ENCODE measurements around the gene GOLGA6L9.
"Not testable (repeated sequence)": the region's sequence is repeated elsewhere in the genome, so short reads cannot be mapped to it uniquely, and the experiment has no call there.

The GOLGA6L9 gene, protein sequence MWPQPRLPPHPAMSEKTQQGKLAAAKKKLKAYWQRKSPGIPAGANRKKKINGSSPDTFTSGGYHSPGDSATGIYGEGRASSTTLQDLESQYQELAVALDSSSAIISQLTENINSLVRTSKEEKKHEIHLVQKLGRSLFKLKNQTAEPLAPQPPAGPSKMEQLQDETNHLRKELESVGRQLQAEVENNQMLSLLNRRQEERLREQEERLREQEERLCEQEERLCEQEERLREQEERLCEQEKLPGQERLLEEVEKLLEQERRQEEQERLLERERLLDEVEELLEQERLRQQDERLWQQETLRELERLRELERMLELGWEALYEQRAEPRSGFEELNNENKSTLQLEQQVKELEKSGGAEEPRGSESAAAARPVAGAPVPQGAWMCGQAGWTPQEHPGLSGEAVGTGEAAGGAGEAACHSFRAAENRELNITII

DNA sequence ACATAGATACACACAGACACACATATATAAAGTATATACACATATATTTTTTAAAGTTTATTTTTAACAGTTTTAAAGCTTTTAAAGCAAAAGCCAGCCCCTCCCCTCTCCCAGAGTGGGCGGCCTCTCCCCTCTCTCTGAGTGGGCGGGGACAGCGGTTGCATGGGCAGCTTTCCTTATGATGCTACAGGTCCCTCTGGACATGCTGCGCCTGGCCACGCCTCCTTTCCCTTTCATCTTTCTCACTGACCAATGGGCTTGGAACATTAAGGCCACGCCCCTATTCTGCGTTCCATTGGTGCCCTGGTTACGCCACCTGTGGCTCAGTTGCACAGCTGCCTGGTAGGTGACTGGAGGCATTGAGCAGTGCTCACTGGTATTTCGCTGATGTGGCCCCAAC is at the start of gene GOLGA6L9:
GOLGA6L9 (plus strand) TSS at position 124 of the 400 bp plus-strand sequence; CDS start at position 388, 264 bp downstream.
- not testable (repeated sequence) for H3K27ac ChIP-seq (ENCODE audit: low read length); H3K9ac ChIP-seq (ENCODE audit: low read length in 2 of 2); H3K27me3 ChIP-seq (ENCODE audit: control insufficient read depth in 1 of 2, insufficient read depth in 2 of 2, low read length in 2 of 2); H3K4me1 ChIP-seq (ENCODE audit: control insufficient read depth, insufficient read depth, low read length); H3K9me3 ChIP-seq (ENCODE audit: control insufficient read depth in 2 of 2, low read length in 2 of 2); H3K4me3 ChIP-seq (ENCODE audit: low read length in 2 of 2); H3K36me3 ChIP-seq (ENCODE audit: control insufficient read depth in 2 of 2, insufficient read depth in 2 of 2, low read length in 2 of 2)

DNA sequence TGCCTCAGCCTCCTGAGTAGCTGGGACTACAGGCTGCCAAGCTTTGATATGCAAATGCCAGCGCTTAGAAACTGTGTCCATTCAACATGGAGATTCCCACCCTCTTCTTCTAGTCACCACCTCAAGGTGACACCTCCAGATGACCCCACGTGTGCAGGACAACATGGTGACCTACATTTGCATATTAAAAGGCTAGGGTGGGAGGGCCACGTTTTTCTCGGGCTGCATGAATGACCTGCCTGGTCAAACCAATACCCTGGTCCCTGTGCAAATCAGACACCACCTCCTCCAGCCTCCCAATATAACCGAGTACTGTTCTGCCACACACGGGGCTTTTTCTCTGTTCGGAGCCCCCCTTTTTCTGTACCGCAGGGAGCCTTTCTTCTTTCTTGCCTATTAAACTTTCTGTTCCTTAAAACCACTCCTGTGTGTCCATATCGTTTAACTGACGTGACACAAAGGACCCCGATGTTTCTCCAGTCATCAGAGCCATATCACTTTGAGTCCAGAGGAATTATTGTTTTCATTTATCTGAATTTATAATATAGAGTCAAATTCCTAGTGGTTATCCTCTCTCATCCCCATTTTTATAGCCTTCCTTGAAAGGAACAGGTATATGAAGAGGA is 48.2 kb upstream of the GOLGA6L9 start:
- H3K9me3 ChIP-seq (ENCODE audit: control insufficient read depth in 2 of 2, low read length in 2 of 2); H3K27me3 ChIP-seq (ENCODE audit: control insufficient read depth in 1 of 2, insufficient read depth in 2 of 2, low read length in 2 of 2); H3K4me1 ChIP-seq (ENCODE audit: control insufficient read depth, insufficient read depth, low read length); H3K27ac ChIP-seq (ENCODE audit: low read length); H3K9ac ChIP-seq (ENCODE audit: low read length in 2 of 2); H3K4me3 ChIP-seq (ENCODE audit: low read length in 2 of 2); H3K36me3 ChIP-seq (ENCODE audit: control insufficient read depth in 2 of 2, insufficient read depth in 2 of 2, low read length in 2 of 2): not testable (repeated sequence)

DNA sequence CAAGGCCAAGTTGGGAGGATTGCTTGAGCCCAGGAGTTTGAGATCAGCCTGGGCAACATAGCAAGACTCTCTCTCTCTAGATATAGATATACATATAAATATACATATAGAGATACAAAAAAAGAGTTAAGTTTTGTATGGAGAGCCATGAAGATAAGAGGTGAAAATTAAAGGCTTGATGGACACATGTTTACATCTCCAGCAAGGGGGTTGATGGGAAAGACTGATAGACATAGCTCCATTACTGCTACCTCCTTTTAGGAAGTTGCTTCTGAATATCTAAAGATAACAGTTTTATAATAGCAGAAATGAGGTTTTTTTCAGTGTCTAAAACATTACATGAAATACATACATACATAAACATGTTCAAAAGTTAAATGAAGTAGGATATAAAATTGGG is 42.4 kb upstream of the GOLGA6L9 start:
- H3K27ac ChIP-seq (ENCODE audit: low read length); H3K4me3 ChIP-seq (ENCODE audit: low read length in 2 of 2); H3K27me3 ChIP-seq (ENCODE audit: control insufficient read depth in 1 of 2, insufficient read depth in 2 of 2, low read length in 2 of 2); H3K9me3 ChIP-seq (ENCODE audit: control insufficient read depth in 2 of 2, low read length in 2 of 2); H3K4me1 ChIP-seq (ENCODE audit: control insufficient read depth, insufficient read depth, low read length); H3K36me3 ChIP-seq (ENCODE audit: control insufficient read depth in 2 of 2, insufficient read depth in 2 of 2, low read length in 2 of 2); H3K9ac ChIP-seq (ENCODE audit: low read length in 2 of 2): not testable (repeated sequence)

DNA sequence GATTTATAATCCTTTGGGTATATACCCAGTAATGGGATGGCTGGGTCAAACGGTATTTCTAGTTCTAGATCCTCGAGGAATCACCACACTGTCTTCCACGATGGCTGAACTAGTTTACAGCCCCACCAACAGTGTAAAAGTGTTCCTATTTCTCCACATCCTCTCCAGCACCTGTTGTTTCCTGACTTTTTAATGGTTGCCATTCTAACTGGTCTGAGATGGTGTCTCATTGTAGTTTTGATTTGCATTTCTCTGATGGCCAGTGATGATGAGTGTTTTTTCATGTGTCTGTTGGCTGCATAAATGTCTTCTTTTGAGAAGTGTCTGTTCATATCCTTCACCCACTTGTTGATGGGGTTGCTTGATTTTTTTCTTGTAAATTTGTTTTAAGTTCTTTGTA is 39.5 kb upstream of the GOLGA6L9 start:
- not testable (repeated sequence) for H3K27me3 ChIP-seq (ENCODE audit: control insufficient read depth in 1 of 2, insufficient read depth in 2 of 2, low read length in 2 of 2); H3K36me3 ChIP-seq (ENCODE audit: control insufficient read depth in 2 of 2, insufficient read depth in 2 of 2, low read length in 2 of 2); H3K9me3 ChIP-seq (ENCODE audit: control insufficient read depth in 2 of 2, low read length in 2 of 2); H3K27ac ChIP-seq (ENCODE audit: low read length); H3K4me3 ChIP-seq (ENCODE audit: low read length in 2 of 2); H3K4me1 ChIP-seq (ENCODE audit: control insufficient read depth, insufficient read depth, low read length); H3K9ac ChIP-seq (ENCODE audit: low read length in 2 of 2)

DNA sequence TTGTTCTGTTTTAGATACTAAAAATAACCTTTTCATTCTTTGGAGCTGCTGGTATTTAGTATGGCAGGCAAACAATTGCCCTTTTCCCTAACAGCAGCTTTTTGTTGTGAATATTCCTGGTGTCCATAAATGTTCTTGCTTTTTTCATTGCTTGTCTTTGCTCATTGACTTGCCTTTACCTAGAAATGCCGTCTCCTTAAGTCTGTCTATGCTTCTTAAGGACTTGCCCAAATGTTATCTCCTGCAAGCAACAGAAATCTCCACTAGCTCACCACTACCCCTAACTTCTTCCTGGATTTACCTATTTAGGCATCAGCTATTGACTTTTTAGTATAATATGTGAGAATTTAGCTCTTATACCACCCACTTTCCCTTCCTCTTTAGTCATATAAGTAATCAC is 37.5 kb upstream of the GOLGA6L9 start:
- not testable (repeated sequence) for H3K36me3 ChIP-seq (ENCODE audit: control insufficient read depth in 2 of 2, insufficient read depth in 2 of 2, low read length in 2 of 2); H3K9ac ChIP-seq (ENCODE audit: low read length in 2 of 2); H3K27me3 ChIP-seq (ENCODE audit: control insufficient read depth in 1 of 2, insufficient read depth in 2 of 2, low read length in 2 of 2); H3K9me3 ChIP-seq (ENCODE audit: control insufficient read depth in 2 of 2, low read length in 2 of 2); H3K27ac ChIP-seq (ENCODE audit: low read length); H3K4me3 ChIP-seq (ENCODE audit: low read length in 2 of 2); H3K4me1 ChIP-seq (ENCODE audit: control insufficient read depth, insufficient read depth, low read length)

DNA sequence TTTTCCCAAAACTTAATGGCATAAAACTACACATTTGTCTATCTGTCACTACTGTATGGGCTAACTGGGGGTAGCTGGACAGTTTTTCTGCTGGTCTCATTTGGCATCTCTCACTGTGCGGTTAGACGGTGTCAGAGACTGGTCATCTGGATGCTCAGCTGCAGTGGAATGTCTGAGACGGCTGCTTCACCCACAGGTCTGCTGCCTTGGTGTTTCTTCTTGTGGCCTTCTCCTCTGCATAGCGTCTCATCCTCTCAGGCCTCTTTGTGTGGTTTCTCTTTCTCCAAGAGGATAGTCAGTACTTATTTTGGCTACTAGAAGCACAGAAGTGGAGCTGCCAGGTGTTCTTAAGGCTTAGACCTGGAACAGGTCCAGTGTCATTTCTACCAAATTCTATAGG is 35.9 kb upstream of the GOLGA6L9 start:
- H3K9me3 ChIP-seq (ENCODE audit: control insufficient read depth in 2 of 2, low read length in 2 of 2): no peaks in the 10 kb centered on the region
- no peak overlapping the region for H3K4me3 ChIP-seq (ENCODE audit: low read length in 2 of 2)
- no peaks in the 10 kb centered on the region for H3K27me3 ChIP-seq (ENCODE audit: control insufficient read depth in 1 of 2, insufficient read depth in 2 of 2, low read length in 2 of 2)
- H3K9ac ChIP-seq (ENCODE audit: low read length in 2 of 2): no peak overlapping the region
- no peak overlapping the region for H3K27ac ChIP-seq (ENCODE audit: low read length)
- no peaks in the 10 kb centered on the region for H3K4me1 ChIP-seq (ENCODE audit: control insufficient read depth, insufficient read depth, low read length)
- H3K36me3 ChIP-seq (ENCODE audit: control insufficient read depth in 2 of 2, insufficient read depth in 2 of 2, low read length in 2 of 2): no peaks in the 10 kb centered on the region

DNA sequence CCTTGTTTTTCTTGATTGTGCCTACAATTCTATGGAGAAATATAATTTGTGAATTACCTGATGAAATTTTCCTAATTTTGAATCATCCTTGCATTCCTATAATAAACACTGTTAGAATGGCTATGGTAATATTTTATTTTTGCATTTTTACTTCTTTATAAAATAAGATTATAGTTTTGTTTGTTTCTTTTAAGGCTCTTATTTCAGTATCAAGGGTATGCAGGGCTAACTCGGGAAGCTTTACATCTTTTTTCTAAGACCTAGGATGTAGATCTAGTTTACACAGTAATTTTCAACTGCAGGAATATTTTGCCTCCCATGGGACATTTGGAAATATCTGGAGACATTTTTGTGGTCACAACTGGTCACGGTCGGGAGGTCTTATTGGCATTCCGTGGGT is 33.8 kb upstream of the GOLGA6L9 start:
- not testable (repeated sequence) for H3K9ac ChIP-seq (ENCODE audit: low read length in 2 of 2); H3K4me1 ChIP-seq (ENCODE audit: control insufficient read depth, insufficient read depth, low read length); H3K27ac ChIP-seq (ENCODE audit: low read length); H3K36me3 ChIP-seq (ENCODE audit: control insufficient read depth in 2 of 2, insufficient read depth in 2 of 2, low read length in 2 of 2); H3K4me3 ChIP-seq (ENCODE audit: low read length in 2 of 2); H3K9me3 ChIP-seq (ENCODE audit: control insufficient read depth in 2 of 2, low read length in 2 of 2); H3K27me3 ChIP-seq (ENCODE audit: control insufficient read depth in 1 of 2, insufficient read depth in 2 of 2, low read length in 2 of 2)

DNA sequence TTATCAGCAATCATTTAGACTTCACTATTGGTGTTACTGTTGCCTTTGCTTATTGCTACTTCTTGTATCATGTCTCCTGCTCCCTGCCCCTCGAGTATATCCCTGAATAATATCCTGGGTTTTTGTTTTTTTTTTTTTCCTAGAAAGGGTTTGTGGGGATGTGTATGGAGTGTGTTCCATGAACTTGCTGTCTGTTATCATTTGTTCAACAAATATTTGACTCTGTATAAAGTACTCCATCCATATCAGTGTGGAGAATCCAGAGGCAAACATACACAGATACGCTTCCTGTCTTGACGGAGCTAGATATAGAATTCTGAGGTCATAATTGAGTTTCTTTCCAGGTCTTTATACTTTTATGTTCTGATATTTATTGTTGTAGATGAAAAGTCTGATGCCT is 31.8 kb upstream of the GOLGA6L9 start:
- no peaks in the 10 kb centered on the region for H3K36me3 ChIP-seq (ENCODE audit: control insufficient read depth in 2 of 2, insufficient read depth in 2 of 2, low read length in 2 of 2)
- H3K9ac ChIP-seq (ENCODE audit: low read length in 2 of 2): no peak overlapping the region
- H3K9me3 ChIP-seq (ENCODE audit: control insufficient read depth in 2 of 2, low read length in 2 of 2): no peaks in the 10 kb centered on the region
- H3K4me1 ChIP-seq (ENCODE audit: control insufficient read depth, insufficient read depth, low read length): no peaks in the 10 kb centered on the region
- H3K27me3 ChIP-seq (ENCODE audit: control insufficient read depth in 1 of 2, insufficient read depth in 2 of 2, low read length in 2 of 2): no peaks in the 10 kb centered on the region
- no peak overlapping the region for H3K27ac ChIP-seq (ENCODE audit: low read length)
- H3K4me3 ChIP-seq (ENCODE audit: low read length in 2 of 2): no peak overlapping the region

DNA sequence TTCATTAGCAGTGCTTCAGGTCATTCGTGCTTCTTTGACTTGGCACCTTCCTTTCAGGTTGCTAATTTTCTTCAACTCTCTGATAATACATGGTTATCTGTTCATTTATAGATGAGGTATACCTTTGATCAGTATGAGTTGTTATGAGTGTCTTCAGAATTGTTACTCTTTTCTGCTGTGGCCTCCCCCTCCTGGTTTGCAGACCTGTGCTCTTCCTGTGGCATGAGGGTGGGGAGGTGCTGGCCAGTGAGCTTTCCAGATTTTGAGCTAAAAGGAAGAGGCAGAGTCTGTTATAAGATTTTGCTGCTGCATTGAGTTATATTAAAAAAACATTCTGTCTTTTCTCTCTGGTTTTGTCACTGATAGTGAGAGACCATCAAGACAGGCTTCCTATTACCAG is 30.8 kb upstream of the GOLGA6L9 start:
- H3K27ac ChIP-seq (ENCODE audit: low read length): no peak overlapping the region
- no peaks in the 10 kb centered on the region for H3K36me3 ChIP-seq (ENCODE audit: control insufficient read depth in 2 of 2, insufficient read depth in 2 of 2, low read length in 2 of 2)
- no peak overlapping the region for H3K4me3 ChIP-seq (ENCODE audit: low read length in 2 of 2)
- H3K4me1 ChIP-seq (ENCODE audit: control insufficient read depth, insufficient read depth, low read length): no peaks in the 10 kb centered on the region
- no peaks in the 10 kb centered on the region for H3K27me3 ChIP-seq (ENCODE audit: control insufficient read depth in 1 of 2, insufficient read depth in 2 of 2, low read length in 2 of 2)
- no peaks in the 10 kb centered on the region for H3K9me3 ChIP-seq (ENCODE audit: control insufficient read depth in 2 of 2, low read length in 2 of 2)
- no peak overlapping the region for H3K9ac ChIP-seq (ENCODE audit: low read length in 2 of 2)

DNA sequence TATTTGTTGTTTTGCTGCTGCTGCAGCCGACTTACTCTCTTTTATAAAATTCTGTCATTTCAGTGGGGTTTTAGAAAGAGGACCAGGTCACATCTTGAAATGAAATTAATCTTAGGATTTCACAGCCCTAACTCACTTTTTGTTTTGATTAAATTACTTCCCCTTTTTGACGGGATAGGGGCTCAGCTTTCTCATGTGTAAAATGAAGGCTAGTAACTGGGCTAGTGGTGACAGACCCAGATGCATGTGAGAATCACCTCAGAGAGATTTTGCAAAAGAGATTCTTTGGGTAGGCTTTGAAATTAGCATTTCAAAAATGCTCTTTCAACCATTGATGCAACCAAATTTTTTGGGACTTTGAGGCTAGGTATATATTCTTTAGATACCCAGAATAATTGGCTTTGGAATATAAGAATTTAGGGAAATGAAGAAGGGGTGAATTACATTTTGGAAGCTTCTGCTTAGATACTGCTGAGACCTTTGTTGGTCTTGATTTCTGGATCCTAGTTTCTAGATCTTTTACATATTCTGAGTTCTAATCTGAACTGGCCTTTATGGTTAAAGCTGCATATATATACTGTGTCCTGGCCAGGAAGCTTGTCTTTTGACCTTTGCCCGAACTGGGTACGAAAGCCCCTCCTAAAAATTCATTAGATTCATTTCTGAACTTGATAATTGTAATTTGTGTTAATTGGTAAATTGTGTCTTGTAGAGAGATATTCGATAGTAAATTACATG is 30.1 kb upstream of the GOLGA6L9 start:
- H3K9ac ChIP-seq (ENCODE audit: low read length in 2 of 2); H3K36me3 ChIP-seq (ENCODE audit: control insufficient read depth in 2 of 2, insufficient read depth in 2 of 2, low read length in 2 of 2); H3K9me3 ChIP-seq (ENCODE audit: control insufficient read depth in 2 of 2, low read length in 2 of 2); H3K4me1 ChIP-seq (ENCODE audit: control insufficient read depth, insufficient read depth, low read length); H3K27ac ChIP-seq (ENCODE audit: low read length); H3K4me3 ChIP-seq (ENCODE audit: low read length in 2 of 2); H3K27me3 ChIP-seq (ENCODE audit: control insufficient read depth in 1 of 2, insufficient read depth in 2 of 2, low read length in 2 of 2): not testable (repeated sequence)

DNA sequence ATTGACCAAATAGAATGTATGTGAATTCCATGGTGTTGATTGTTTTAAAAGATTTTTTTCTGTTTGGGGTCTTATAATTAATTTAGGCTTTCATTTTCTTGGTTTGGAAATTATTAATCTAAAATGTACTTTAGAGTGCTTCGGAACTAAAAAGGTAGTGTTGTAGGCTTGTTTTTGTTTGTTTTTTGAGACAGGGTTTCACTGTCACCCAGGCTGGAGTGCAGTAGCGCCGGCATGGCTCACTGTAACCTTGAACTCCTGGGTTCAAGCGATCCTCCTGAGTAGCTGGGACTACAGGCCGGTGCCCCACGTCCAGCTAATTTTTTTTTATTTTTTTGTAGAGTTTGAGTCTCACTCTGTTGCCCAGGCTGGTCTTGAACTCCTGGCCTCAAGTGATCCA is 27.7 kb upstream of the GOLGA6L9 start:
- not testable (repeated sequence) for H3K27me3 ChIP-seq (ENCODE audit: control insufficient read depth in 1 of 2, insufficient read depth in 2 of 2, low read length in 2 of 2); H3K9me3 ChIP-seq (ENCODE audit: control insufficient read depth in 2 of 2, low read length in 2 of 2); H3K4me1 ChIP-seq (ENCODE audit: control insufficient read depth, insufficient read depth, low read length); H3K27ac ChIP-seq (ENCODE audit: low read length); H3K4me3 ChIP-seq (ENCODE audit: low read length in 2 of 2); H3K36me3 ChIP-seq (ENCODE audit: control insufficient read depth in 2 of 2, insufficient read depth in 2 of 2, low read length in 2 of 2); H3K9ac ChIP-seq (ENCODE audit: low read length in 2 of 2)
